GM20000 (cell line): Measurements from ENCODE around the gene YY1AP1.
A peak's percentile ranks its signal among the peaks of the same experiment; 100 is the strongest.
"Not testable (repeated sequence)": the region's sequence is repeated elsewhere in the genome, so short reads cannot be mapped to it uniquely, and the experiment has no call there.

Source experiments
- DNase-seq: peaks from one replicate; pipeline ENCODE4 v3.0.0; 2012; ENCODE audit warnings: low spot score
- TF ChIP-seq, protein P1 (sequence below): IDR thresholded peaks from 2 replicates; pipeline ENCODE4 v1.5.1; 2012; ENCODE audit warnings: mild to moderate bottlenecking, control low read depth; ENCODE audit errors: extremely low read depth, missing control alignments

YY1AP1 gene

GRCh38 chr1:155697046-155697445, 8.5 kb upstream of the YY1AP1 start:
- TF ChIP-seq, protein P1, sequence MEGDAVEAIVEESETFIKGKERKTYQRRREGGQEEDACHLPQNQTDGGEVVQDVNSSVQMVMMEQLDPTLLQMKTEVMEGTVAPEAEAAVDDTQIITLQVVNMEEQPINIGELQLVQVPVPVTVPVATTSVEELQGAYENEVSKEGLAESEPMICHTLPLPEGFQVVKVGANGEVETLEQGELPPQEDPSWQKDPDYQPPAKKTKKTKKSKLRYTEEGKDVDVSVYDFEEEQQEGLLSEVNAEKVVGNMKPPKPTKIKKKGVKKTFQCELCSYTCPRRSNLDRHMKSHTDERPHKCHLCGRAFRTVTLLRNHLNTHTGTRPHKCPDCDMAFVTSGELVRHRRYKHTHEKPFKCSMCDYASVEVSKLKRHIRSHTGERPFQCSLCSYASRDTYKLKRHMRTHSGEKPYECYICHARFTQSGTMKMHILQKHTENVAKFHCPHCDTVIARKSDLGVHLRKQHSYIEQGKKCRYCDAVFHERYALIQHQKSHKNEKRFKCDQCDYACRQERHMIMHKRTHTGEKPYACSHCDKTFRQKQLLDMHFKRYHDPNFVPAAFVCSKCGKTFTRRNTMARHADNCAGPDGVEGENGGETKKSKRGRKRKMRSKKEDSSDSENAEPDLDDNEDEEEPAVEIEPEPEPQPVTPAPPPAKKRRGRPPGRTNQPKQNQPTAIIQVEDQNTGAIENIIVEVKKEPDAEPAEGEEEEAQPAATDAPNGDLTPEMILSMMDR = no peak

DNA sequence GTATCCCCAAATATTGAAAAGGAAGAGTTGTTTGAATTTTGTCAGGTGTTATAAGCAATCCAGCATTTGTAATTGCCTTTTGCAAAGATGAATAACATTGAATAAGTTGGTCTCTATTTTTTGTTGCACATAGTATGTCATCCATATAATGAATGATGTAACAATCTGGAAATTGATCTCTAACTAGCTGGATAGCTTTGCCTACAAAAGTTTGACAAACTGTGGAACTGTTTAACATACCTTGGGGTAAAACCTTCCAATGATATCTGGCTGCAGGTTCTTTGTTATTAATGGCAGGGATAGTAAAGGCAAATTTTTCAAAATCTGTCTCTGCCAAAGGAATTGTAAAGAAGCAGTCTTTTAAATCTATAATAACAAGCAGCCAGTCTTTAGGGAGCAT, 8.0 kb upstream of the YY1AP1 start:
- TF ChIP-seq, protein P1 = no peak
- no peak for DNase-seq

More at GRCh38 chr1:155697046-155697445, 8.5 kb upstream of the YY1AP1 start:
- DNase-seq = no peak

- TF ChIP-seq, protein P1 = no peak
- DNase-seq = no peak
These were observed 7.0 kb upstream of the YY1AP1 start for GRCh38 chr1:155695608-155696007.

DNA sequence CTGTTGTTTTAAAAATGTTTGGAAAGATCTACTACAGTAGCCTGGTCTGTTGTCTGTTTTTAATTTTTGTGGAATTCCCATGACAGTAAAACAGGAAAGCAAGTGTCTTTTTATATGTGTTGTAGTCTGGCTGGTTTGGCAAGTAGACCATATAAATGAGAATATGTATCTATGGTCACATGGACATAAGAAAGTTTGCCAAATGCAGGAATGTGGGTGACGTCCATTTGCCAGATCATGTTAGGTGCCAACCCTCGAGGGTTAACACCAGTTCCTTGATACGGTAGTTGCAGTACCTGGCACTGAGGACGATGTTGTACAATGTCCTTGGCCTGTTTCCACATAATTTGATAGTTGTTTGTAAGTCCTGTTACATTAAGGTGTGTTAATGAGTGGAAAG, 6.5 kb upstream of the YY1AP1 start:
- TF ChIP-seq, protein P1 = no peak
- no peak for DNase-seq

GRCh38 chr1:155694167-155694566, 5.6 kb upstream of the YY1AP1 start:
- TF ChIP-seq, protein P1 = no peak
- no peak for DNase-seq

GRCh38 chr1:155691992-155692528, 3.5 kb upstream of the YY1AP1 start:
- TF ChIP-seq, protein P1 = no peak

GRCh38 chr1:155689081-155689607, 570 bp upstream of the YY1AP1 start, which contains the start of gene DAP3:
TSS of gene DAP3 (plus strand) at chr1:155689091. CDS start at chr1:155709780, 20,689 bp downstream.
- peak; percentile 90 for DNase-seq

More at GRCh38 chr1:155691992-155692528, 3.5 kb upstream of the YY1AP1 start:
- DNase-seq = no peak

DNA sequence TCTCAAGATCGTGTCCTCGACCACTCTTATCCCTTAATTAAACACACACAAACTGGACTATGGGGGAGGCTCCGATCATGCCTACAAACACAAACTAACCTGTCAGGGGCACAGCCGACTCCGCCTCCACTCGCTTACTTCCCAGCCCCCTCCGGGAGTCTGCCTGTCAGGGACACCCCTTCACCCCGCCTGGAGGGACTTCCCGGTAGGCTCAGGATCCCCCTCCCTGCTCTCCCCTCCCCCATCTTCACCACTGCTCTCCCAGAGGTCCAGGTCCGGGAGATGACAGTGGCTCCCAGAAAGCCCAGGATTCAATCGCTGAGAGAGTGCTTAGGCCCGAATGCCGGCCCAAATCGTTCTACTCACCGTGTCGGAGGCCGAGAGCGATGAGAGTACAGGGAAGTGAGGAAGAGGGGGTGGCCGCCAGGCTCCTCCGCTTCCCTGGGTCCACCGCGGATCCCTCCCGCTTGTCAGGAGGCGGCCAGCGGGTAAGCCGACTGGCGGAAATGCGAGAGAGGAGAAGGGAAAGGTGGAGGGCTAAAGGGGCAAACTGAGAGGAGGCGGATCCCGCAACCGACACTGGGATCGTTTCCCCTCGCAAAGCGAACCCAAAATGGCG, 760 bp downstream of the YY1AP1 start:
- not testable (repeated sequence) for DNase-seq
